GM18870 (cell line): ENCODE data around the gene MAP2K3.
"Not testable (repeated sequence)": the region's sequence is repeated elsewhere in the genome, so short reads cannot be mapped to it uniquely, and the experiment has no call there.

Experiments
- ATAC-seq: cut with Tn5 transposase; IDR thresholded peaks from one replicate; pipeline ENCODE4 v1.9.1; 2021; ENCODE audit warnings: moderate library complexity; ENCODE audit not compliant: unreplicated experiment

The MAP2K3 gene

DNA sequence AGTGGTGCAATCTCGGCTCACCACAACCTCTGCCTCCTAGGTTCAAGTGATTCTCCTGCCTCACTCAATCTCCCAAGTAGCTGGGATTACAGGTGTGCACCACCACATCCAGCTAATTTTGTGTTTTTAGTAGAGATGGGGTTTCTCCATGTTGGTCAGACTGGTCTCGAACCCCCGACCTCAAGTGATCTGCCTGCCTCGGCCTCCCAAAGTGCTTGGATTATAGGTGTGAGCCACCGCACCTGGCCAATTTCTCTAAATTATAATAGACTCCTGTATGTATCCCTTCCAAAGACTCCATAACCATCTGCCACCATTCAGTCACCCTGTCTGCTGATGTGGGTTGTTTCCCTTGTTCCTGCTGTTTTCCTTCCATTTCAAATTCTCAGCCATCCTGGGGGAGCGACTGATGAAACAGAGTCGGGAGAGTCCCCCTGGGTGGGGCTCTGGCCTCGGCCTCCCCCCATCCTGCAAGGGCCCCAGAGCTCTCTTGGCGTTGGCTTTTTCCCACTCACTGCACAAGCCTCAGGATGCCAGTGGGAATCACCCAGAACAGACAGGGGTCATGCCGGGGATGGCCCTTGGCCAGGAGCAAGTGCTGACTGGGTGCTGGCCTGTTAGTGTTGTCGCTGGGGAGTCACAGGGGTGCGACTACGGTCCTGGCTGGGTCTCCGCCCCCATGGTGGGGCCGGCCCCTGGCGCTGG, 25.7 kb downstream of the MAP2K3 start:
- ATAC-seq = not testable (repeated sequence)

- not testable (repeated sequence) for ATAC-seq
Measured at GRCh38 chr17:21310766-21311602, 26.5 kb downstream of the MAP2K3 start.

GRCh38 chr17:21313320-21313719, 28.8 kb downstream of the MAP2K3 start:
- ATAC-seq = no peak

- not testable (repeated sequence) for ATAC-seq
Measured at GRCh38 chr17:21313761-21314160, 29.2 kb downstream of the MAP2K3 start.

DNA sequence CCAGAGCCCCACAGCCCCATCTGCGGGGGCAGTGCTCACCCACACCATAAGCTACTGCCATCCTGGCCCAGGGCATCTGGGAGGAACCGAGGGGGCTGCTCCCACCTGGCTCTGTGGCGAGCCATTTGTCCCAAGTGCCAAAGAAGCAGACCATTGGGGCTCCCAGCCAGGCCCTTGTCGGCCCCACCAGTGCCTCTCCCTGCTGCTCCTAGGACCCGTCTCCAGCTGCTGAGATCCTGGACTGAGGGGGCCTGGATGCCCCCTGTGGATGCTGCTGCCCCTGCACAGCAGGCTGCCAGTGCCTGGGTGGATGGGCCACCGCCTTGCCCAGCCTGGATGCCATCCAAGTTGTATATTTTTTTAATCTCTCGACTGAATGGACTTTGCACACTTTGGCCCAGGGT, 29.8 kb downstream of the MAP2K3 start:
- ATAC-seq = not testable (repeated sequence)

DNA sequence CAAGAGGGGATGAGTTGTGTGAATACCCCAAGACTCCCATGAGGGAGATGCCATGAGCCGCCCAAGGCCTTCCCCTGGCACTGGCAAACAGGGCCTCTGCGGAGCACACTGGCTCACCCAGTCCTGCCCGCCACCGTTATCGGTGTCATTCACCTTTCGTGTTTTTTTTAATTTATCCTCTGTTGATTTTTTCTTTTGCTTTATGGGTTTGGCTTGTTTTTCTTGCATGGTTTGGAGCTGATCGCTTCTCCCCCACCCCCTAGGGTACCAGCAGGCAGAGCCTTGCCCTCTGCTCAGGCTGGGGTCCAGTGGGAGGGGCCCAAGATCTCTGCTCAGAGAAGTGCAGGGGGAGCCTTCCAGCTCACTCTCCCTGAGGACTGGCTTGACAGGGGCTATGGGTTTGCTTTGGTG, 30.2 kb downstream of the MAP2K3 start:
- ATAC-seq = not testable (repeated sequence)

DNA sequence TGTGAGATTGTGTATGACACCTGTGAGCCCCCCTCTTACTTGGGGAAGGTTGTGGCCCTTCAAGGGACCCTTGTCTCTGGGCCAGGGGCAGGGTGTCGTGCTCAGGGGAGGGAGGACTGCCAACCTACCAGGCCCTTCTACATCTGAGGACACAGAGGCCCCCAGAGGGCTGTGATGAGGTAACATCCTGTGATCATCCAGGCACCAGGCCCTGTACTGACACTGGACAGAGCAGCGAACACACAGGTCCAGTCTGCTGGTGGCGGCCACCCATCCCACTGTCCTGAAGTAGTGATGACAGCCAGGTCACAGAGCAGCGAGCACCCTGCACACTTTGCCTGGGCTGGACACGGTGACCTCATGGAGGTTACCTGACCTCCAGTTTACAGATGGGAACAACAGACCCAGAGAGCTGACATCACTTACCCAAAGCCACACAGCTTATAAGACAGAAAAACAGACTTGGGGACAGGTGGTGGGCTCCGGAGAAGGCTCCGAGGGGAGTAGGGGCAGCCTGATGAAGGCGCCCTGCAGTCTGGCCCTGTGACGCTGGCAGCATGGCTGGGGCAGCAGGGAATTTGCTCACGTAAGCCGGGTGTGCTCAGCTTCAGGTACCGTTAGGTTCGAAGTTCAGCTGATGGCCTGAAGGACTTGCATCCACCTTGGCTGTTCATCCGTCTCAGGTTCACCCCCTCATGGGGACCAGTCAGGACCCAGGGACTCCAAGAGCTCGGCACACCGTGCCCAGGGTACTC, 30.9 kb downstream of the MAP2K3 start:
- ATAC-seq = not testable (repeated sequence)

DNA sequence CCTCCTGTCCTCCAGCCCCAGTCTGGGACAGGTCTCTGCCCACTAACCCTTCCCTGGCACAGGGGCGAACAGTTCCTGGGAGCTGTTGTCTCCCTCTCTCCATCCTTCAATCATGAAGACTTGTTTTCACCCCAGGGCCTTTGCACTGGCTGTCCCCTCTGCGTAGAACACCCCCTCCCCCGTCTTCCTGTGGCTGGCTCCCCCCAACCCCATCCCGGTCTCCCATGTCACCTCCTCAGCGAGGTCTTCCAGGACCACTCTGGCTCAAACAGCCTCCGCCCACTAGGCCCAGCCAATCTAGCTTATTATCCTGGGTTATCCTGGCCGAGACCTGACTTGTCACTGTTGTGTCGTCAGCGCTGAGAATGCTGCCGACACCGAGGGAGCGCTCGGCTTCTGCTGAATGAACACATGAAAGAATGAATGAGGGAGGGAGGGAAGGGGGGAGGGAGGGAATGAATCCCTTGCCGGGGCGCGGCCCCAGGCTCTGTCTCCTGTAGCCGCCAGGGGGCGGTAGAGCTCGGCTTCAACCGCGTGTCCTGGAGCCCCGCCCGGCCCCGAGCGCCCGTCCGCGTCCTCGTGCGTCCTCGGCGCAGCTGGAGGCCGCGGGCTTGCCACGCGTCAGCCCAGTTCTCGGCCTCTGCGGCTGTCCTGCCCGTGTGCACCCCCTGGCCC, 31.8 kb downstream of the MAP2K3 start:
- ATAC-seq = not testable (repeated sequence)

- ATAC-seq = not testable (repeated sequence)
Measured at GRCh38 chr17:21316887-21317500, 32.5 kb downstream of the MAP2K3 start.

- ATAC-seq = not testable (repeated sequence)
Measured at GRCh38 chr17:21317821-21318220, 33.3 kb downstream of the MAP2K3 start.

DNA sequence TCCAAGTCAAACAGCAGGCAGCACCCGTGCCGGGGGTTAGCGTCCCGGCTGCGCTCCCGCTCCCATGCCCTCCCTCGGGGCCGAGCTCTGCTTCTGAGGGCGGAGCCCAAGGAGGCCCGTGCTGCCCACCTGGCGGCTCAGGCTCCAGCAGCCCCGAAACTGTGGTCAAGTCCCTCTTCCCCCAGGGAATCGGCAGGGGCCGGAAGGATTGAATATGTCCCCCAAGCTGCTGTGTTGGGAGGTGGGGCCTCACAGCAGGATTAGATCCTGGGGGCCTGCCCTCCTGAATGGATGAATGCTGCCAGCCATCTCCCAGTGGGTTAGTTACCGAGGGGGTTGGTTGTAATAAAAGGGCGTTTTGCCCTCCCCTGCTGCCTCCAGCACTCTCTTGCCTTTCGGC, 33.9 kb downstream of the MAP2K3 start:
- ATAC-seq = no peak

DNA sequence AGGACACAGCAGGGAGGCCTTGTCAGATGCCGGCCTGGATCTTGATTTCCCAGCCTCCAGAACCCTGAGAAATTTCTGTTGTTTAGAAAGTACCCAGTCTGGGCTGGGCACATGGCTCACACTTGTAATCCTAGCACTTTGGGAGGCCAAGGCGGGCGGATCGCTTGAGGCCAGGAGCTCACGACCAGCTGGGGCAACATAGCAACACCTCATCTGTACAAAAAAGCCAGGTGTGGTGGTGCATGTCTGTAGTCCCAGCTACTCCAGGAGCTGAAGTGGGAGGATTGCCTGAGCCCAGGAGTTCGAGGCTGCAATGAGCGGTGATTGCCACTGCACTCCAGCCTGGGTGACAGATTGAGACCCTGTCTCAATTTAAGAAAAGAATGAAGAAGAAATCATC, 34.3 kb downstream of the MAP2K3 start:
- not testable (repeated sequence) for ATAC-seq

DNA sequence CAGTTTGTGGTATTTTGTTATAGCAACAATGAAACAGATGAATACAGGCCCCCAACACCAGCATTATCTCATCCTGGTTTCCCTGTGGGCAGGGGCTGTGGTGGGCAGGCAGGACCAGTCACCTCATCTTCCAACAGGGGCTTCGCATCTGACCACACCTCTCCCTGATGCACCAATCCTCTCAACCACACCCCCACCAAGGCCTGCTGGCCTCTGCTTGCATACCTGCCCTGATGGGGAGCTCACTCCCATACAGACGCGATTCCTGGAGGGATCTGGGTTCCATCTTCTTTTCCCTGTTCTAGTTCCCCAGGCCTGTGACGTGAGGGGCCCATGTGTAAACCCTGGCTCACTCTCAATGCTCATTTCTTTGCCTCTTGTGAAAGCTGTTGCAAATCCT, 34.7 kb downstream of the MAP2K3 start:
- not testable (repeated sequence) for ATAC-seq

DNA sequence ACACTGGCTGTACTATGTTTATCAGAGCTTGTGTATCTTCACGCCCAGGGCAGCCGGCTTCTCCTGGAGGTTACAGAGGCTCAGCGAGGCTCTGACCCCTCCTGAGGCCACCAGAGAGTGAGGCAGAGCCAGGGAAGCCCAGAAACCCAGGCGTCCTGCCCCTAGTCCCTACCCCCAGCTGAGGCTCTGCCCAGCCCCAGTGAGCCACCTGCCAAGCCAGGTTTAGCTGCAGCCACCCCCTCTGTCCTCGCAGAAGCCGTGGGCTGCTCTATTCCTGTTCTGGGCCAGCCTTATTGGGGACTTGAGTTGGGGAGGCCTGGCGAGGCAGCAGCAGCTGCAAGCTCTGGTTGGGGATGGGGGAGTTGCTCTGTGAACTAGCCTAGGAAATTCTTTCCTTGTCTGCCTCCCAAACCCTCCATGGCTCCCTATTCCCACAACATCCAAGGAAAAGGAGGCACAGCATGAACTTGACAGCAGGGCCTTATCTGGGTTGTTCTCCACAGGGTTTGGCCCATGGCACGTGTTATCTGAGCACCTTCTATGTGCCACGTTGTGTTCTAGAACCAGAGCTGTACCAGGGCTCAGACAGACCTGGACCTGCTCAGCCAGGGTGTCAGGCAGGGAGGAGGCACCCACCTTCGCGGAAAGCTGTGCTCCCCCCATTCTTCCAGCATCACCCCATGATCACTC, 35.3 kb downstream of the MAP2K3 start:
- not testable (repeated sequence) for ATAC-seq

GRCh38 chr17:21320430-21320829, 35.9 kb downstream of the MAP2K3 start:
- not testable (repeated sequence) for ATAC-seq

GRCh38 chr17:21321061-21321460, 36.5 kb downstream of the MAP2K3 start:
- ATAC-seq = not testable (repeated sequence)

DNA sequence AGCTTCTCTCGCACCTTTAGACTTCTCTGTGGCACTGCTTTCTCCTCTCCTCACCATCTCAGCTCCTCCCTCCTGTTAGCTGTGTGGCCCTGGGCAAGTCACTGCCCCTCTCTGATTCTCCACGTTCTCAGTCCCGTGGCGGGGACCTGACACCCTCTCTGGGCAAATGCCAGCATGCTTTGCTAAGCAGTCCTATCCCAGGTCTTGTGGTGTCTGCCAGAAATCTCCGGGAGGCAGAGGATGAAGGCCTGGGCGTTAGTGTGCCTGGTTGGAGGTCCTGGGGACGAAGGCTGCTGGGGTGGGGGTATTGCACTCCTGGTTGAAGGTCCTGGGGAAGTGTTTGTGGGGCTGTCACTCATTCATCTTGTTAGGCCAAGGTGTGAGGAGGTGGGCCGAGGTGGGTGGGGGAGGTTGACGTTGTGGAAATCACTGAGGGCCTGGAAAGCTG, 37.3 kb downstream of the MAP2K3 start:
- ATAC-seq = not testable (repeated sequence)

- ATAC-seq = not testable (repeated sequence)
Measured at GRCh38 chr17:21323257-21324111, 39.0 kb downstream of the MAP2K3 start.

GRCh38 chr17:21324741-21325140, 40.2 kb downstream of the MAP2K3 start:
- not testable (repeated sequence) for ATAC-seq
